GOT3 (cell line): ENCODE data around the gene TRAFD1.

Source experiments
- DNase-seq: peaks from one replicate; lab custom pipeline; 2025; ENCODE audit warnings: mixed read lengths; lab: John Stamatoyannopoulos, UW

TRAFD1 gene

GRCh38 chr12:112198120-112198733 is 72.9 kb downstream of the TRAFD1 start:
- DNase-seq, result no peak

- no peak for DNase-seq
These were observed 73.8 kb downstream of the TRAFD1 start for GRCh38 chr12:112199136-112199535.
